ENCODE results near the gene UBE2E2.

Gene UBE2E2

DNA sequence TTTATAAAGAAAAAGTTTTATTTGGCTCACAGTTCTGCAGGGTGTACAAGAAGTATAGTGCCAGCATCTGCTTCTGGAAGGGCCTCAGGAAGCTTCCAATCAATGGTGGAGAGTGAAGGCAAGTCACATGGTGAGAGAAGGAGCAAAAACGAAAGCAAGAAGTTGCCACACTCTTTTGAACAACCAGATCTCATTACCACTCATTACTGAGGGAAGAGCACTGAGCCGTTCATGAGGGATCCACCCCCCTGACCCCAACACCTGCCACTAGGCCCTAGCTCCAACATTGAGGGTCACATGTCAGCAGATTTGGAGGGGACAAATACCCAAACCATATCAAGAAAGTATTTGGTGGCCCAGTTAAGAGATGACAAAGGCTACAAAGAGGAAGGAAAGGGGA, 363.4 kb downstream of the UBE2E2 start:
- Histone ChIP-seq H3K27ac (ENCODE audit: low read length) (no peak overlapping the region), H3K27me3 (ENCODE audit: insufficient read depth, low read length) (no peaks in the 10 kb centered on the region)

DNA sequence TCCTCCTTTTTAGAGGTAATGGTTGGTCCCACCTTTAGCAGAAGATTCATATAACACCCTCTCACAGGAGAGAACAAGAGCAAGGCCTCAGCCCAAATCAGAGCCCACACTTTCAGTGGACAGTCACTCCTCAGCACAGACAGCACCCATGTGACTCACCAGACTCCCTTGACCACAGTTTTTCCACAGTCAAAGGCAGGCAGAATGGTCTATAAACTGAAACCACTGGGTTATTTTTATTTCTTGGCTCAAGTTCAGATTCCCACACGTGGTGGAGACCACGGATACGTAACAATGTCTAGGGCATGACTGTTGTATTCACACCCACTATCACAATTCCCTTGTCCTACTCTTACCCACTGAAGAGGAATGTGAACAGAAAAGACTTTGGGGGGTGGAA, 364.8 kb downstream of the UBE2E2 start:
- Histone ChIP-seq H3K4me1 (ENCODE audit: insufficient read depth, low read length) (no peaks in the 10 kb centered on the region), H3K4me3 (ENCODE audit: low read length) (no peak overlapping the region), H3K9me3 (ENCODE audit: insufficient read depth, low read depth, low read length) (no peaks in the 10 kb centered on the region), H3K27me3 (ENCODE audit: insufficient read depth, low read length) (no peaks in the 10 kb centered on the region), H3K9ac (ENCODE audit: low read depth, low read length) (no peak overlapping the region), H3K36me3 (ENCODE audit: insufficient read depth, low read depth, low read length) (no peaks in the 10 kb centered on the region), H3K27ac (ENCODE audit: low read length) (no peak overlapping the region)

More for the DNA sequence above, 363.4 kb downstream of the UBE2E2 start:
- Histone ChIP-seq H3K4me1 (ENCODE audit: insufficient read depth, low read length) (no peaks in the 10 kb centered on the region), H3K9ac (ENCODE audit: low read depth, low read length) (no peak overlapping the region), H3K9me3 (ENCODE audit: insufficient read depth, low read depth, low read length) (no peaks in the 10 kb centered on the region), H3K36me3 (ENCODE audit: insufficient read depth, low read depth, low read length) (no peaks in the 10 kb centered on the region), H3K4me3 (ENCODE audit: low read length) (no peak overlapping the region)

- no peak overlapping the region for H3K9ac ChIP-seq (ENCODE audit: low read depth, low read length)
- H3K9me3 ChIP-seq (ENCODE audit: insufficient read depth, low read depth, low read length): no peaks in the 10 kb centered on the region
- H3K36me3 ChIP-seq (ENCODE audit: insufficient read depth, low read depth, low read length): no peaks in the 10 kb centered on the region
- H3K4me3 ChIP-seq (ENCODE audit: low read length): no peak overlapping the region
- no peaks in the 10 kb centered on the region for H3K4me1 ChIP-seq (ENCODE audit: insufficient read depth, low read length)
- no peak overlapping the region for H3K27ac ChIP-seq (ENCODE audit: low read length)
- H3K27me3 ChIP-seq (ENCODE audit: insufficient read depth, low read length): no peaks in the 10 kb centered on the region
These were observed 370.7 kb downstream of the UBE2E2 start for GRCh38 chr3:23573827-23574226.

DNA sequence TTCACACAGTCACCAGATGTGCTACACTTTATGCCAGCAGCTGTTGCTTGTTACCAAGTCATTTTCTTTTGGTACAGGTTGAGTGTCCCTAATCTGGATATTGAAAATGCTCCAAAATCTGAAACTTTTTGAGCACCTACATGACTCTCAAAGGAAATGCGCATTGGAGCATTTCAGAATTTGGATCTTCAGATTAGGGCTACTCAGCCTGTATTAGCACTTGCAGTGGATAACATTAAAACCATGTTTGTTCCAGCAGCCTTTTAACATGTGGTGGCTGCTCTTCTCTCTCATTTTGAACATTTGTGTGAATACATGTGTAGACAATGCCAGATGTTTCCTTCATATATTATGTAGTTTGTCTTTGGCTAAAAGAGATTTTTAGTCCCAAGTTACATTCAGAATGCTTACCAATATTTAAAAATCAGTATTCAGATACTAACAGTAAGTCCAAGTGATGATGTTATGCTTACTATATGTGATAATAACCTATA, 371.7 kb downstream of the UBE2E2 start:
- H3K9me3 ChIP-seq (ENCODE audit: insufficient read depth, low read depth, low read length): no peaks in the 10 kb centered on the region
- no peaks in the 10 kb centered on the region for H3K27me3 ChIP-seq (ENCODE audit: insufficient read depth, low read length)
- no peaks in the 10 kb centered on the region for H3K36me3 ChIP-seq (ENCODE audit: insufficient read depth, low read depth, low read length)
- H3K9ac ChIP-seq (ENCODE audit: low read depth, low read length): no peak overlapping the region
- H3K4me3 ChIP-seq (ENCODE audit: low read length): no peak overlapping the region
- no peaks in the 10 kb centered on the region for H3K4me1 ChIP-seq (ENCODE audit: insufficient read depth, low read length)
- no peak overlapping the region for H3K27ac ChIP-seq (ENCODE audit: low read length)

GRCh38 chr3:23575697-23576096, 372.6 kb downstream of the UBE2E2 start:
- Histone ChIP-seq H3K4me3 (ENCODE audit: low read length) (no peak overlapping the region), H3K9ac (ENCODE audit: low read depth, low read length) (no peak overlapping the region), H3K36me3 (ENCODE audit: insufficient read depth, low read depth, low read length) (no peaks in the 10 kb centered on the region), H3K9me3 (ENCODE audit: insufficient read depth, low read depth, low read length) (no peaks in the 10 kb centered on the region), H3K27me3 (ENCODE audit: insufficient read depth, low read length) (no peaks in the 10 kb centered on the region), H3K4me1 (ENCODE audit: insufficient read depth, low read length) (no peaks in the 10 kb centered on the region), H3K27ac (ENCODE audit: low read length) (no peak overlapping the region)

- Histone ChIP-seq H3K9ac (ENCODE audit: low read depth, low read length) (no peak overlapping the region), H3K36me3 (ENCODE audit: insufficient read depth, low read depth, low read length) (no peaks in the 10 kb centered on the region), H3K4me3 (ENCODE audit: low read length) (no peak overlapping the region), H3K9me3 (ENCODE audit: insufficient read depth, low read depth, low read length) (no peaks in the 10 kb centered on the region), H3K4me1 (ENCODE audit: insufficient read depth, low read length) (no peaks in the 10 kb centered on the region), H3K27me3 (ENCODE audit: insufficient read depth, low read length) (no peaks in the 10 kb centered on the region), H3K27ac (ENCODE audit: low read length) (no peak overlapping the region)
These were observed 373.3 kb downstream of the UBE2E2 start for GRCh38 chr3:23576379-23576959.

GRCh38 chr3:23580096-23580713, 377.1 kb downstream of the UBE2E2 start:
- Histone ChIP-seq H3K36me3 (ENCODE audit: insufficient read depth, low read depth, low read length) (no peaks in the 10 kb centered on the region), H3K9ac (ENCODE audit: low read depth, low read length) (no peak overlapping the region), H3K27ac (ENCODE audit: low read length) (no peak overlapping the region), H3K27me3 (ENCODE audit: insufficient read depth, low read length) (no peaks in the 10 kb centered on the region), H3K9me3 (ENCODE audit: insufficient read depth, low read depth, low read length) (no peaks in the 10 kb centered on the region), H3K4me1 (ENCODE audit: insufficient read depth, low read length) (peaks cover 3% of the 10 kb centered on the region; the same call in 1 of the 2 replicates), H3K4me3 (ENCODE audit: low read length) (no peak overlapping the region)

DNA sequence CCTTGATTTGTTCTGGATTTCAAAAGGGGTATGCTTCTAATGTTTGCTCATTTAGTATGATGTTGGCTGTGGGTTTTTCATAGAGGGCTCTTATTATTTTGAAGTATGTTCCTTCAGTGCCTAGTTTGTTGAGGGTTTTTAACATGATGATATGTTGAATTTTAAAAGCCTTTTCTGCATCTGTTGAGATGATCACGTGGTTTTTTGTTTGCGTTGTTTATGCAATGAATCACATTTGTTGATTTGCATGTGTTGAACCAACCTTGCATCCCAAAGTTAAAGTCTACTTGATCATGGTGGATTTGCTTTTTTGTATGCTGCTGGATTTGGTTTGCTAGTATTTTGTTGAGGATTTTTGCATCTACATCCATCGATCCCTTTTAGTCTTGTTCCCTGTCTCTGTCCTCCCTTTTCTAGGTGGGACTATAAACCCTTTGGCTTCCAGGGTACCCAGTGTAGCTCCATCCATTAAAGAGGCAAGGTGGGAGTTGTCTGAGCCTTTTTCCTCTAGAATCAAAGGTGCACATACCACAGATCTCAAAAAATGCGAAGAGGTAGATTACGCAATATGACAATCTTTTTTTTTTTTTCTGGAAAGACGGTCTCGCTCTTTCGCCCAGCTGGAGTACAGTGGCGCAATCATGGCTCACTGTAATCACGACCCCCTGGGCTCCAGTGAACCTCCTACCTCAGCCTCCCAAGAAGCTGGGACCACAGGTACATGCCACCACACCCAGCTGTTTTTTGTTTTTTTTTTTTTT, 381.0 kb downstream of the UBE2E2 start:
- Histone ChIP-seq H3K27me3 (ENCODE audit: insufficient read depth, low read length) (no peaks in the 10 kb centered on the region), H3K27ac (ENCODE audit: low read length) (no peak overlapping the region), H3K36me3 (ENCODE audit: insufficient read depth, low read depth, low read length) (no peaks in the 10 kb centered on the region), H3K4me3 (ENCODE audit: low read length) (no peak overlapping the region), H3K4me1 (ENCODE audit: insufficient read depth, low read length) (peaks cover 3% of the 10 kb centered on the region; the same call in 1 of the 2 replicates), H3K9ac (ENCODE audit: low read depth, low read length) (no peak overlapping the region), H3K9me3 (ENCODE audit: insufficient read depth, low read depth, low read length) (no peaks in the 10 kb centered on the region)

DNA sequence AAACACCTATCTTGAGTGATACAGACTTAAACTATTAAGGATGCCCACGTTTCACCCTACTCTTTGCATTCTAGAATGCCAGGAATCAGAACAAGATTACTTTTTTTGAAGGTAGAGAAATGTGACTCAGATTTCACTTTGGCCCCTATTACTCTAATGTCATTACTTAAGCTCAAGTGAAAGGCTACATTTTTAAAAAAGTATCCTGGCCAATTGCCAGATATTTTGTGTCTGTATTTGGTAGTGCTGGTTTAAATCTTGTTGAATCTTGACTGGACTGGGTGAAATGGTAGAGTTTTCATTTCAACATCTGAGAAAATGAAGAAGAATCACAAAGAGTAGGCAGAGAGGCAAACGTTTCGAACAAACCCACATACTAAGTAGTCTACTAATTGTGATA, 384.4 kb downstream of the UBE2E2 start:
- H3K9ac ChIP-seq (ENCODE audit: low read depth, low read length): no peak overlapping the region
- no peak overlapping the region for H3K27ac ChIP-seq (ENCODE audit: low read length)
- H3K4me1 ChIP-seq (ENCODE audit: insufficient read depth, low read length): 0 out of 2 replicates have a peak, but pooled peaks cover 7% of the 10 kb centered on the region
- H3K4me3 ChIP-seq (ENCODE audit: low read length): no peak overlapping the region
- no peaks in the 10 kb centered on the region for H3K9me3 ChIP-seq (ENCODE audit: insufficient read depth, low read depth, low read length)
- H3K36me3 ChIP-seq (ENCODE audit: insufficient read depth, low read depth, low read length): no peaks in the 10 kb centered on the region
- H3K27me3 ChIP-seq (ENCODE audit: insufficient read depth, low read length): no peaks in the 10 kb centered on the region

DNA sequence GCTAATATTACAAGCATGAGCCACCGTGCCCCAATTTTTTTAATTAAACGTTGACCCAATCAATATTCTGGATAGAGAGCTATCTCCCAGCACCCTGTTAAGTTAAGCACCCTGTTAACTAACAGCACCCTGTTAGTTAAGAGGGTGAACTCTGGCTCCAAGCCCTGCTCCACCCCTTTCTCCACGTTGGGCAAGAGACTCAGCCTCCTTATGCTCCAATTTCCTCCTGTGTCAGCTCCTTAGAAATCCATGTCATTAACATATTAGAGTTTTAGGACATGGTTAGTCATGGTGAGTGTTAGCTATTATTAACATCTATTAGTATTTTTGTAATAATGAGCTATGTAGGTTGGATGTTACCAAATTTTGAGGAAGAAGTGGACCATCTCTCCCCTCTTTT, 385.4 kb downstream of the UBE2E2 start:
- no peak overlapping the region for H3K4me3 ChIP-seq (ENCODE audit: low read length)
- H3K9me3 ChIP-seq (ENCODE audit: insufficient read depth, low read depth, low read length): no peaks in the 10 kb centered on the region
- no peak overlapping the region for H3K9ac ChIP-seq (ENCODE audit: low read depth, low read length)
- H3K27ac ChIP-seq (ENCODE audit: low read length): no peak overlapping the region
- no peaks in the 10 kb centered on the region for H3K36me3 ChIP-seq (ENCODE audit: insufficient read depth, low read depth, low read length)
- H3K4me1 ChIP-seq (ENCODE audit: insufficient read depth, low read length): 0 out of 2 replicates have a peak, but pooled peaks cover 3% of the 10 kb centered on the region
- no peaks in the 10 kb centered on the region for H3K27me3 ChIP-seq (ENCODE audit: insufficient read depth, low read length)

- no peak overlapping the region for H3K27ac ChIP-seq (ENCODE audit: low read length)
- 0 out of 2 replicates have a peak, but pooled peaks cover 3% of the 10 kb centered on the region for H3K4me1 ChIP-seq (ENCODE audit: insufficient read depth, low read length)
- H3K4me3 ChIP-seq (ENCODE audit: low read length): no peak overlapping the region
- no peaks in the 10 kb centered on the region for H3K9me3 ChIP-seq (ENCODE audit: insufficient read depth, low read depth, low read length)
- H3K27me3 ChIP-seq (ENCODE audit: insufficient read depth, low read length): no peaks in the 10 kb centered on the region
- no peak overlapping the region for H3K9ac ChIP-seq (ENCODE audit: low read depth, low read length)
- no peaks in the 10 kb centered on the region for H3K36me3 ChIP-seq (ENCODE audit: insufficient read depth, low read depth, low read length)
These were observed 386.5 kb downstream of the UBE2E2 start for GRCh38 chr3:23589602-23590001.

All from iPS-20b (cell line).